ENCODE measurements around the gene HTR3C. TPM values are rescaled to one million over a fixed set of nuclear protein-coding genes. Genes with fewer than 3 reads are reported as not detected.
A peak's percentile ranks its signal among the peaks of the same experiment; 100 is the strongest.
"Not testable (repeated sequence)": the region's sequence is repeated elsewhere in the genome, so short reads cannot be mapped to it uniquely, and the experiment has no call there.

HTR3C gene
- total and polyA plus RNA-seq, 8 donors: 0.10 to 0.16 (median 0.15) TPM; not detected in 4

- no peaks in the 10 kb centered on the region for H3K27me3 ChIP-seq
- H3K36me3 ChIP-seq: no peaks in the 10 kb centered on the region
- H3K27ac ChIP-seq: no peak overlapping the region
- peaks cover 0 to 4% of the 10 kb centered on the region in 2 donors for H3K4me1 ChIP-seq
- H3K4me3 ChIP-seq: no peak overlapping the region
- H3K9me3 ChIP-seq: no peaks in the 10 kb centered on the region
- DNase-seq (no peak), ATAC-seq (no peak)
- intact Hi-C loops (cut with DNase I): no loop called here
- TF ChIP-seq CTCF (IDR thresholded peaks at IDR 0.05): no peak
Observed at GRCh38 chr3:184037816-184038215, 15.0 kb upstream of the HTR3C start.

GRCh38 chr3:184038307-184038706, 14.5 kb upstream of the HTR3C start:
- DNase-seq; H3K27ac ChIP-seq; H3K27me3 ChIP-seq; H3K9me3 ChIP-seq; ATAC-seq; intact Hi-C loops (cut with DNase I); H3K4me1 ChIP-seq; H3K4me3 ChIP-seq; H3K36me3 ChIP-seq: not testable (repeated sequence)

GRCh38 chr3:184039414-184039813, 13.4 kb upstream of the HTR3C start:
- H3K27ac ChIP-seq: peak overlapping the region in 1 of 2 donors; percentile 8
- no peak overlapping the region for H3K4me3 ChIP-seq
- no peaks in the 10 kb centered on the region for H3K27me3 ChIP-seq
- ATAC-seq: peak; percentile 94
- intact Hi-C loops (cut with DNase I): no loop called here
- peaks cover 0 to 4% of the 10 kb centered on the region in 2 donors for H3K4me1 ChIP-seq
- DNase-seq: no peak
- no peak for TF ChIP-seq CTCF (IDR thresholded peaks at IDR 0.05)
- no peaks in the 10 kb centered on the region for H3K36me3 ChIP-seq
- no peaks in the 10 kb centered on the region for H3K9me3 ChIP-seq

GRCh38 chr3:184040010-184040409, 12.8 kb upstream of the HTR3C start:
- peak; percentile 48 for ATAC-seq
- TF ChIP-seq CTCF (IDR thresholded peaks at IDR 0.05): no peak
- Histone ChIP-seq H3K4me1 (peaks cover 0 to 4% of the 10 kb centered on the region in 2 donors), H3K4me3 (no peak overlapping the region), H3K9me3 (no peaks in the 10 kb centered on the region), H3K36me3 (no peaks in the 10 kb centered on the region), H3K27ac (peak overlapping the region in 1 of 2 donors; percentile 8), H3K27me3 (no peaks in the 10 kb centered on the region)
- no peak for DNase-seq
- intact Hi-C loops (cut with DNase I): no loop called here

GRCh38 chr3:184042617-184043016, 10.2 kb upstream of the HTR3C start:
- no peak for TF ChIP-seq CTCF (IDR thresholded peaks at IDR 0.05)
- Histone ChIP-seq H3K9me3 (no peaks in the 10 kb centered on the region), H3K27ac (no peak overlapping the region), H3K4me1 (peaks cover 0 to 4% of the 10 kb centered on the region in 2 donors), H3K27me3 (no peaks in the 10 kb centered on the region), H3K4me3 (no peak overlapping the region), H3K36me3 (no peaks in the 10 kb centered on the region)
- DNase-seq: no peak
- ATAC-seq: no peak
- intact Hi-C loops (cut with DNase I): no loop called here

GRCh38 chr3:184045995-184046394, 6.9 kb upstream of the HTR3C start:
- no peak for ATAC-seq
- no peaks in the 10 kb centered on the region for H3K9me3 ChIP-seq
- DNase-seq: no peak
- no peaks in the 10 kb centered on the region for H3K36me3 ChIP-seq
- TF ChIP-seq CTCF (IDR thresholded peaks at IDR 0.05): no peak
- no peaks in the 10 kb centered on the region for H3K4me1 ChIP-seq
- no peak overlapping the region for H3K4me3 ChIP-seq
- H3K27ac ChIP-seq: no peak overlapping the region
- no peaks in the 10 kb centered on the region for H3K27me3 ChIP-seq
- intact Hi-C loops (cut with DNase I): no loop called here

Measured in left lung (tissue), 10 donors.